Activated CD4-positive, alpha-beta T cell treated with anti-CD3 and anti-CD28 coated beads, Interleukin-10, Interleukin-2, amounts not matched to agents 100 ng/mL and 50 ng/mL, durations not matched to agents 16 hours and 8 hours (primary cell): ENCODE data around the gene SDHAF1.
A peak's percentile ranks its signal among the peaks of the same experiment; 100 is the strongest.

Experiments
- DNase-seq: peaks from one replicate; pipeline ENCODE4 v3.0.0-alpha.2; 2020

The SDHAF1 gene

DNA sequence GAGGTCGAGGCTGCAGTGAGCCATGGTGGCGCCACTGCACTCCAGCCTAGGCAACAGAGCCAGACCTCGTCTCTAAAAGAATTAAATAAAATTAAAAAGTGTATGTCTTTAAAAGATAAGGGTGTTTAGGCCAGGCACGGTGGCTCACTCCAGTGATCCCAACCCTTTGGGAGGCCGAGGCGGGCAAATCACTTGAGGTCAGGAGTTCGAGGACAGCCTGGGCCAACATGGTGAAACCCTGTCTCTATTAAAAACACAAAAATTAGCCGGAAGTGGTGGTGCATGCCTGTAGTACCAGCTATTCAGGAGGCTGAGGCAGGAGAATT lies 7.5 kb upstream of the SDHAF1 start:
- DNase-seq: no peak

DNA sequence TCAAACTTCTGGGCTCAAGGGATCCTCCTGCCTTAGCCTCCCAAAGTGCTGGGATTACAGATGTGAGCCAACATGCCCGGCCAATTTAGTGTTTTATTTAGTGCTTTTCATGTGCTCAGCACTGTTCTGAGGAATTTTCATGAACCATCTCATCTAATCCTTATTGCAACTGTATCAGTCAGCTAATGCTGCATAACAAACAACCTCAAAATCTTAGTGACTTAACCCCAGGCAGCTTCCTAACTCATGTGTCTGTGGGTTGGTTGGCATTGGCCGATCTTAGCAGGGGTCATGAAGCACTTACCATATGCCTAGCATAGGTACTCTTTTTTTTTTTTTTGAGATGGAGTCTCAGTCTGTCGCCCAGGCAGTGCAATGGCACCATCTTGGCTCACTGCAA lies 6.2 kb upstream of the SDHAF1 start:
- DNase-seq: no peak

DNA sequence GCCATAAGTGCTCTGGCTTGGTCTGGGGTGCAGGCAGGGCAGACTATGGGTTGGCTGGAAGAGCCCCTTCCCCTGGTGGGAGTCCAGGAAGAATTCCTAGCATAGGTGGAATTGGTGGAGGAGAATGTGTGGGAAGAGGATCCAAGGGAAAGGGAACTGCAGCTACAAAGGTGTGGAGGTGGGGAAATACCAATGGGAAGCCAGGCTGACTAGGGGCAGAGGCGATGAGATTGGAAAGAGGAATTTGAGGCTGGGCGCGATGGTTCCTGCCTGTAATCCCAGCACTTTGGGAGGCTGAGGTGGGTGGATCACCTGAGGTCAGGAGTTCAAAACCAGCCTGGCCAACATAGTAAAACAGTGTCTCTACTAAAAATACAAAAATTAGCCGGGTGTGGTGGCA lies 4.8 kb upstream of the SDHAF1 start:
- no peak for DNase-seq

- DNase-seq: no peak
Measured at GRCh38 chr19:35990771-35991730, 3.9 kb upstream of the SDHAF1 start.

DNA sequence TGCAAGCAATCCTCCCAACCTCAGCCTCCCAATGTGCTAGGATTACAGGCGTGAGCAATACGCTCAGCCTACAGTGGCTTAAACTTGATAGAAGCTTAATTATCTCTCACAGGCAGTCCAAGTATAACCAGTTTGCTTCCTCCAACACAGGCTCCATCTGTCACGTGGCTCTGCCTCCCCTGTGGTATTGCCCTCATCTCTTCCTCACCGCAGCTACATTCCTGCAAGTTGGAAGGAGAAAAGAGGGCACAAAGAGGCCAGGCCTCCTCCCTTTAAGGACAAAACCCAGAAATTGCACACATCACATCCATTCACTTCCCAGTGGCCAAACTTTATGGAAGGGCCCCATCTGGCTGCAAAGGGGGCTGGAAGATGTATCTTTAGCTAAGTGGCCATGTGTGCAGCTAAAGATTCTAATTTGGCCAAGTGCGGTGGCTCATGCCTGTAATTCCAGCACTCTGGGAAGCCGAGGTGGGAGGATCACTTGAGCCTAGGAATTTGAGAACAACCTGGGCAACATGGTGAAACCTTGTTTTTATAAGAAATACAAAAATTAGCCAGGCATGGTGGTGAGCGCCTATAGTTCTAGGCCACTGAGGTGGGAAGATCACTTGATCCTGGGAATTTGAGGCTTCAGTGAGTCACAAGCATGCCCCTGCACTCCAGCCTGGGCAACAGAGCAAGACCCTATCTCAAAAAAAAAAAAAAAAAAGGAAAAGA lies 3.1 kb upstream of the SDHAF1 start:
- no peak for DNase-seq

- DNase-seq: no peak
Measured at GRCh38 chr19:35992907-35993765, 1.9 kb upstream of the SDHAF1 start.

DNA sequence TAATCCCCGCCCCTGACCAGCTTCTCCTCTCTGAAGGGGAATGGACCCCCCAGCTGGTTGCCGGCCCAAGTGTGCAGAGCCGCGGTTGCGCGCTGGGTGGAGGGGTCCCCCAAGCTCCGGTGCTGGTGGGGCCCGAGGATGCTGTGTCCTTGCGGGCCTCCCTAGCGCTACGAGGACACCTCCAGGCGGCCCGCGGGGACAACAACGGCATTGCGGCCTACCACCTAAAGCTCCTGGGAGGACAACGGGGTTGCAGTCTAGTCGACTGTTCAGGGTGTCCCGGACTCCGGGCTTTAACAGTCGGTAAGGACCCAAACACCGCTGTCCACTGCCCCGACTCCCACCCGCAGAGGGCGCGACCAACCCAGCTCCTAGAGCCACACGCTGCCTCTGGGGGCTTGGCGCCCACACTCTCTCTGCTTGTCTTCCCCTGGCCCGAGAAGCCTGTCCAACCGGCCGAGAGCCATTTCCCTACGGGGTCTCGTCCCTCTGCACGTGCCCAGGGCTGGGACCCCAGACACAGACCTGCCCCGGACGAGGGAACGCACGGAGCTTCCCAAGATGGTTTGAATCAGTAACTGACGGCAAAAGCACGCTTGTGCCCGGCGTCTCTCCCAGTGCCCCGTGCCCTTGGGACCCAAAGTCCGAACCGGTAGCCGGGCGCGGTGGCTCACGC lies 927 bp upstream of the SDHAF1 start:
- no peak for DNase-seq

DNA sequence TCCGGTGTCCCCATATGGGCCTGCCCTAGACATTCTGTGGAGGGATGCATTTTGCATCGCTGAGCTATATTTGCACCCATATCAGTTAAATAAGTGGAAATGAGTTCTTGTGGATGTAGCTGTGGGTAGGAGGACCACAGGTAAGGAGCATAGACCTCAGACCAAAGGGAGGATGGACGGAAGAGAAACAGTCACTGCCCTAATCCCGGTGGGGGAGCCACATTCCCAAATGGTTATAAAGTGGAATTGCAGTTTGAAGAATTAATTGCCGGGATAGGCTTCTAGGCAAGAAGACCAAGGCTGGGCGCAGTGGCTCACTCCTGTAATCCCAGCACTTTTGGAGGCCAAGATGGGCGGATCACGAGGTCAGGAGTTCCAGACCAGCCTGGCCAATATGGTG lies 1.8 kb downstream of the SDHAF1 start:
- no peak for DNase-seq

DNA sequence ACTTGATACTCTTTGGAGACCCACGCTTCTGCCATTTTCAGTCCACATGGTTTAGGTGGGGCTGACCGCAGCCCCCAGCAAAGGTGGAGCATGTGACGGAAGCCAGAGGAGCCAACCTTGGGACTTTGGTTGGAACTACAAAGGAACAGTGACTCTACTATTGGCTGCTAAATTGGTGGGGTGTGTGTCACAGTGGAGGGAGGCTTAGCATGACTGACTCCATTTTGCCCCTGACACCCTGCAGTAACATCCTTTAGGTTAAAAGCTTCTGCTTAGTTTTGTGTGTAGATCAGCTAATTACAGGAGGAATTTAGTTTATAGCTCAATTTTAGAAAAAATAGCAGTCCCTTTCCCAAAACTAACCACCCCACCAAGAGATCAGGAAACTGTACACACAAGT lies 6.6 kb downstream of the SDHAF1 start:
- DNase-seq: no peak

DNA sequence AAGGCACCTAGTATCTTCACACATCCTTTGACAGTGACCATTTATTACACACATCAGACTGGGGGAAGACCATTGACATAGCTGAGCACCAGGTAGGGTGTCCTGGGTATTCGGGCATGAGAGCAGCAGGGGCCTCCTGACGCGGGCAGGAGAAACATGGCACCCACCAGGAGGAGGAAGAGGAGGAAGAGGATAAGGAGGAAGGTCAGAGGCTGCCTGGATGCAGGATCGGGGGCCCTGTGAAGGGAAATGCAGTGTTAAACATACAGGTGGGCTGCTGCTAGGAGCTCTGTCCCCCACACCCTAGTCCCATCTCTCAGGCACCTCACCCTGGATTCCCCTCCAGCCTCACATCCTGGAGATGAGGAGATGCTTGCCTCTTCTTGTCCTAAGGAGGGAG lies 8.3 kb downstream of the SDHAF1 start:
- DNase-seq: no peak

GRCh38 chr19:36006955-36007354 lies 12.0 kb downstream of the SDHAF1 start:
- DNase-seq: no peak

GRCh38 chr19:36008336-36008978 lies 13.5 kb downstream of the SDHAF1 start, which contains the start of gene SYNE4:
Gene SYNE4, minus strand, starts transcription at chr19:36008813. Its CDS starts 132 bp downstream, at chr19:36008681.
- no peak for DNase-seq

GRCh38 chr19:36009220-36009619 lies 14.2 kb downstream of the SDHAF1 start:
- DNase-seq: peak; percentile 77

GRCh38 chr19:36009633-36010379 lies 14.8 kb downstream of the SDHAF1 start:
- DNase-seq: no peak

DNA sequence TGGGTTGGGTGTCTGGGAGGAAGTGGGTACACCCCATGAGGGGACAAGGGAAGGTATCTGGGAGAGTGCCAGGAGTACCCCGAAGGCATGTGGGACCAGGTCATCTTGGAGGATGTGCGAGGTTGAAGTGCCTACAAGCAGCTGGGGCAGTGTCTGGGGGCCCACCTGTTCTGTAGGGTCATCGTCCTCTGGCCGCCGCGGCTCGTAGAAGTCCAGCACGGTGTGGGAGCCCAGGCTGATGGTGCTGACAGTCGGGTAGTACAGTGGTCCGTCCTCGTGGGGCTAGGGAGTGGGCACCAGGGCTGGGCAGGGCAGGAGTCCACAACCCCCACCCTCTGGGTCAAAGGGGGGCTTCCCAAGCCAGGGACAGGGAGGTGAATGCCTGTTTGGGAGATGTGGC lies 15.4 kb downstream of the SDHAF1 start:
- no peak for DNase-seq

DNA sequence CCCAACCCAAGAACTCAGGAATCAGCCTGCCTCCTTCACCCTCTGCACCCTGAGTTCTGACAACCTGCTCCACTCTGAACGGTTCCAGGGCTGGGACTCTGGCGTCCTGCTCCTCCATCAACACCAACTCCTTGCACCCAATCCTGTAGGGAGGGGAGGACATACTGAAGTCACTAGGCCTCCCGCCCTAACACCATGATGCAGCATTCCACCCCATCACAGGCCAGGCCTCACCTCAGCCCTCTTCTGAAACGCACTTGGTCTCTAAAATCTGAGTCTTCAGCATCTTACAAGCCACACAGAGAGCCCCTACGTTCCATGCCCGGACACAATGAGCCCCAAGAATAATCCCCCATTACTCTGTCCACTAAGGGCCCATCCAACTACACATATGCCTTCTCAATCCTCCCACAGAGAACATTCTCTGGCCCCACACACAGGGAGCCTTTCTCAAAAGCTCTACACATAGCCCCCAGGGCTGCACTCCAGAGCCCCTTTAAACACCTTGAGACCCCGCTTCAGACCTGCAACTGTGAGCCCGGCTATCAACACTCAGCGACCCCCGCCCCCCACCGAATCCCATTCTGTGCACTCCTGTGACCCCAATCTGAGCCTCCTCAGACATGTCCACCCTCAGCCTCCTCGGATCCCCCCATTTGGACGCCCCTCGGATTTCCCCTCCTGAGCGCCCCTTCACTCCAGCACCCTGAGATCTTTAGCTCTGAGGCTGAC lies 18.5 kb downstream of the SDHAF1 start:
- no peak for DNase-seq

DNA sequence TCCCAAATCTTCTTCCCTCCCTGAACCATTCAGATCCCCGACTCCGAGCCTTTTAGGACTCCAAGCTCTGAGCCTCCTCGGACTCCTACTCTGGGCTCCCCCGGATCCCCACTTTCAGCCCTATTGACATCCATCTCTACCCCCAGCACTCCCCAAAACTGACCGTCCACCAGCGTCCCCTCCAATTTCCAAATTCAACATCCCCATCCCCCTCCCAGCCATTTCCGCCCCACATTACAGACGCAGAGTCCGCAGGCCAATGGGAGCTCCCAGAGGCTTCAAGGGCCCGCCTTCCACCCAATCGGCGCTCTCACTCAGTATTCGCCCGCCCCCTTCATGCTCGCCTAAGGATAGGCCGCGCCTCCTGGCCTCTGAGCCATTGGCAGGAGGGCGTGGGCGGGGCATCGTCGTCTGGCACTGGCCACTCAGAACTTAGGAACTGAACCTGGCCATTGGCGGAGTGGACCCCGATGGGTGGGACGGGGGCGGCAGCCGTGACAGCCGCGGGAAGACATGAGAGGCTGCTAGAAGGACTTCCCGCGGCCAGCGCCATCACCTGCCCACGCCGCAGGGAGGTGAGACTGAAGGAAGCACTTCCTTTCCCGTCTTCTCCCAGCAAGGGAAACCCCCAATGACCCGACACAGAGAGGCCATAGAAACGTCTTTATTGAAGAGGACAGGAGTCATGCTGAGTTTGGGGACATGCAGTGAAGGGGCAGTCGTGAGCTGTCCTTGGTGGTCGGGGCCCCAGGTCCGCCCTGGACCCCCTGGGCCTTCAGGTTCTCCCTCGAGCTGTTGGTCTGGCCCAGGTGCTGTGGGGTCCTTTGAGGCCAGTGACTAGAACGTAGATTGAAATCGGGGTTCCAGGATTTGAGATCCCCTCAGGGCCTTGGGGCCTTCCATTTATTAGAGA lies 19.3 kb downstream of the SDHAF1 start, which contains the start of gene ALKBH6:
ALKBH6 (minus strand) TSS at position 202 of the 913 bp plus-strand sequence. CDS start 816 bp downstream, outside the sequence.
- DNase-seq: peak; percentile 100

DNA sequence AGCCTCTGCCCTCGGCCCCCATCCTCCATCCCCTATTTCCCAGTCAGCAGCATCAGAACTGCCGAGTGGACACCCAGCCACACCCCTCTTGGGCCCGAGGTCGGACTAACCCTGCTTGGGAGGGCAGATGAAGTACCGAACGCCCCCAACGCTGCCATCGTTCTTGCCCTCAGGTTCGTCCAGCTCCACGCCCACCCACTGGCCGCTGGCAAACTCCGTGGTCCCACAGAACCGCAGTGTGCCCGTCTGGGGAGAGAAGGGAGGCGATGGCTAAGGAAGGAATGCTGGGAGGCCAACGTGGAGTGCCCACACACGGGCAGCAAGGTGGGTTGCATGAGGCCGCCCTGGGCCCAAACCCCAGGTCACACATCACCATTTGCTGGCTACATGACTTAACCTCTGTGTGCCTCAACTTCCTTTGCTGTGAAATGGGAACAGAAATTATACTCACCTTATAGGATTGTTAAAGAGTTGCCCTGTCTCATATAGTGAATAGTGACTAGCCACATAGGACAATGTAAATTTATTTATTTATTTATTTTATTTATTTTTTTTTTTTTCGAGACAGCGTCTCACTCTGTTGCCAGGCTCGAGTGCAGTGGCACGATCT lies 24.2 kb downstream of the SDHAF1 start:
- no peak for DNase-seq

DNA sequence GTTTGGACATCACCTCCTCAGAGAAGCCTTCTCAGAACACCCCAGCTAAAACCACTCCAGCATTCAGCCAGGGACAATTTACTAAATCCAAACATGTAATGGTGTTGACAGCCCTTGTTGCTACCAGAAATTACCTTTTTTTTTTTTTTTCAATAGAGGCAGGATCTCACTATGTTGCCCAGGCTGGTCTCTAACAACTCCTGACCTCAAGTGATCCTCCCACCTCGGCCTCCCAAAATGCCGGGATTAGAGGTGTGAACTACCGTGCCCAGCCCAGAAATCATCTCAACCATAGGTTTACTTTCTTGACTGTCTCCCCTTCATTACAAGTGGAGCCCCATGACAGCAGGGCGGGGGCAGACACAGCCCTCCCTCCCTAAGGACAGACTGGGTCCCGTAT lies 28.4 kb downstream of the SDHAF1 start:
- DNase-seq: no peak
